NCI-H2107 treated with DMSO at 0.1 percent for 48 hours (cell line): ENCODE measurements around the gene E2F1.

Source experiments
- DNase-seq: peaks from one replicate; lab custom pipeline; 2025; ENCODE audit not compliant: unreplicated experiment; lab: John Stamatoyannopoulos, UW

E2F1 gene, protein sequence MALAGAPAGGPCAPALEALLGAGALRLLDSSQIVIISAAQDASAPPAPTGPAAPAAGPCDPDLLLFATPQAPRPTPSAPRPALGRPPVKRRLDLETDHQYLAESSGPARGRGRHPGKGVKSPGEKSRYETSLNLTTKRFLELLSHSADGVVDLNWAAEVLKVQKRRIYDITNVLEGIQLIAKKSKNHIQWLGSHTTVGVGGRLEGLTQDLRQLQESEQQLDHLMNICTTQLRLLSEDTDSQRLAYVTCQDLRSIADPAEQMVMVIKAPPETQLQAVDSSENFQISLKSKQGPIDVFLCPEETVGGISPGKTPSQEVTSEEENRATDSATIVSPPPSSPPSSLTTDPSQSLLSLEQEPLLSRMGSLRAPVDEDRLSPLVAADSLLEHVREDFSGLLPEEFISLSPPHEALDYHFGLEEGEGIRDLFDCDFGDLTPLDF

DNA sequence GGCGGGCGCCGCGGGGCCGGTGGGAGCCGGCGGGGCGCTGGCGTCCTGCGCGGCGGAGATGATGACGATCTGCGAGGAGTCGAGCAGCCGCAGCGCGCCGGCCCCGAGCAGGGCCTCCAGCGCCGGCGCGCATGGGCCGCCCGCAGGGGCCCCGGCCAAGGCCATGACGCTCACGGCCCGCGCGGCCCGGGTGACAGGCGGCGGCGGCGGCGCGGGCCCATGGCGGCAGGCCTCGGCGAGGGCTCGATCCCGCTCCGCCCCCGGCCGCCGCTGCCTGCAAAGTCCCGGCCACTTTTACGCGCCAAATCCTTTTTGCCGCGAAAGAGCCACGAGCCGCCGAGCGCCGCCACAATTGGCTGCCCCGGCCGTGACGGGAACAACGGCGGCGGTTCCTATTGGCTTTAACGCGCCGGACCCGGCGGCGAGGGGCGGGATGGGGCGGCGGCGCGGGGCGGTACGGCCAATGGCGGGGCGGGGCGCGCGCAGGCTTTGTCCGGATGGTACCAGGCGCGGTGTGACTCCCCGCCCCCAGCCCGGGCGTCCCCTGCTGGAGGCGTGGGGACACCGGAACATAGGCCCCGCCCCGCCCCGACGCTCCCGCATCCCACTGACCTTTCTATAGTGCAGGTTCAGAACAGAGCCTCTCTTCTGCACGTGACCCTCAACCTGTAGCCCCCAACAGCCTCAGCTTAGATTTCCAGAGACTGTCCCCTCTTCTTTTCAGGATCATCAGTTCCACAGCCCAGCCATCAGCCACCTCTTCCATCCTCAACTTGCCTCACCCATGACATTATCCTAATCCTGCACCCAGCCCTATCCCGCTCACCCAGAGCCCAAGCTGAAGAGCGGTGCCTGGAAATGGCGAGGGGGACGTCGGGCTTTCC, at the start of gene E2F1:
Gene E2F1, minus strand, starts transcription at position 286 of the 884 bp plus-strand sequence. Its CDS starts 121 bp downstream, at position 165.
- peak; percentile 42 for DNase-seq

DNA sequence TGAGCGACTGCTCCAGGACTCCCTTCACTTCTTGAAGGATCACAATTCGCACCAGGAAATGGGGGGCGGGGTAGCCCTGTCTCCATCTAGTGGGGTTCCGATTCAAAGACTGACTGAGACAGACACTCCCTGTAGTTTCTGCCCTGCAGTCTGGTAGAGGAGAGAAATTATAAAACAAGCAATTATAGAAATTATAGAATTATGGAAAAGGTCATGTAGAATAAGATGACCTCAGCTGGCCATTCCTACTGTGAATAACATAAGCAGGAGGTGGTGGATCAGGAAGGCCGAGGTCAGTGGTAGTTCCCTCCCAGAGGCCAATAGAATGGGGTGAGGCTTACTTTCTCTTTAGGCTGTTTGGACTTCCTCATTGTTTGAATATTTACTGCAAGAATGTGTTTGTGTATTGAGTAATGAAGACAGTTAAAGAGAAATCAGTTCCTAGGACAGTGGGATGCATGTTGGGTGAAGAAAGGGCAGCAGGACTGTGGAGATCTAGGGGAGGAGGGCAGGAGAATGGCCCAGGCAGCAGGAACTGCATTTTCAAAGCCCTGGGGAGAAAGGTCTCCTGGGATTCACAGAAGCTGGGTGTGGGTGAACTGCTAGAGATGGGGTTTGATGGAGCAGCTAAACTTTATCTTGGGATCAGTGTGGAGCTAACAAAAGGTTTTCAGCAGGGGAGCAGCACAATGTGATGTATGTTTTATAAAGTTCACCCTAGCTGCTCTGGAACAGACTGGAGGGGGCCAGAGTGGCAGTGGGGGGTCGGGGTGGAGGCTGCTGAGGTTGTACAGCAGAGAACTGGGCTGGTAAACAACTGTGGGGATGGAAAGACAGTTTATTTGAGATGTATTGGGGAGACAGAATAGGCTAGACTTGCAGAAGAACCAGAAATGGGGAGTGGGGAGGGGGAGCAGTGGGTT, 47.7 kb upstream of the E2F1 start:
- DNase-seq, result no peak

DNA sequence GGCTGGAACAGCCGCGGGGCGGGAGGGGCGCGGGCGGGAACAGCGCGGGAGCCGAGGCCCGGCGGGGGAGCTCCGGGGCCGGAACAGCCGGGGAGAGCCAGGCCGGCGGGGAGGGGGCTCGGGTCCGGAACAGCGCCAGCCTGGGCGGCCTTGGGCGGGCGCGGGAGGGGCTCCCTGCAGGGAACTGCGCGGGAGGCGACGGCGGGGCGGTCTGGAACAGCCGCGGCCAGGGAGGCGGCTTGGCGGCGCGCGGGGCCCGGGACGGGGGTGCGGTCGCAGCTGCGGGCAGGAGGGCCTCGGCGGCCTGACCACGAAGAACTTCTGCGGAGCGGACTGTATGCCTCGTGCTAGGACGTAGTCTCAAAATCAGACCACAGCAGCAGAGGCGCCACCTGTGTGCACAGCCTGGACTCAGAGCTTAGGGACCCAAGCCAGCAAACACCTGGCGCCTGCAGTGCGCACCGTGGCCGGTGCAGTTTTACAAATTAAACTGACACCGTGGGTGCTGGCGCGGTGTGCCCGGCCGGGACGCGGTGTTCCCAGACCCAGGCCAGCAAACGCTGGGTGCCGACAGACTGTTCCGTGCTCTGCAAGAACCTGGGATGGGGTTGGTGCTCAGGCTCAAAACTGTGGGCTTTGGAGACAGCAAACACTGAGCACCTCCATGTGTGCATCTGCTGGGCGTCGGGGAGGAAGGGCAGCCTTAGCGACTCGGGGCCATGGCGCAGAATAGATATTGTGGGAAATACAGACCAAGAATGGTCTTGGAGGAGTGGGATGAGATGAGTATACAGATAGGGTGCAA, 46.2 kb upstream of the E2F1 start:
- no peak for DNase-seq

DNA sequence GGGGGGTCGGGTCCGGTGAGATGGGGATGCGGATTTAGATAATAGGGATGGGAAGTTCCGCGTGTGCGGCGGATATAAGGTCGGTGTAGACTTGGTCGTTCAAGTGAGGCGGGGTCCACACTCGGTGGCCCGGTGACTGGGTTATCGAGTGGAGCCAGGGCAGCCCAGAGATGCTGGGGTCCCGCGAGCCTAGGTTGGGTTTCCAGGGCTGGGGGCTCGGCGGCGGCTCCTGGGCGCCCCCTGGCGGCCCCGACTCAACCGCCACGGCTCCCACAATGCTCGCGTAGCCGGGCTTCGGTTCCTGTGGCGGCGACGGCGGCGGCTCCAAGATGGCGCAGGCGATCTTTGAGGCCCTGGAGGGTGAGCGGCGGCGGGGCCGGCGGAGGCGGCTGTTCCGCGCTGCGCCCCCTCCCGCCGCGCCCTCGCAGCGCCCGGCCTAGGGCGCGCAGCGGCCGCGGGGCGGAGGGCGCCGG, 45.5 kb upstream of the E2F1 start, which contains the start of gene ZNF341:
Gene ZNF341, plus strand, starts transcription at position 304 of the 473 bp plus-strand sequence. Its CDS starts 26 bp downstream, at position 330.
- no peak for DNase-seq

DNA sequence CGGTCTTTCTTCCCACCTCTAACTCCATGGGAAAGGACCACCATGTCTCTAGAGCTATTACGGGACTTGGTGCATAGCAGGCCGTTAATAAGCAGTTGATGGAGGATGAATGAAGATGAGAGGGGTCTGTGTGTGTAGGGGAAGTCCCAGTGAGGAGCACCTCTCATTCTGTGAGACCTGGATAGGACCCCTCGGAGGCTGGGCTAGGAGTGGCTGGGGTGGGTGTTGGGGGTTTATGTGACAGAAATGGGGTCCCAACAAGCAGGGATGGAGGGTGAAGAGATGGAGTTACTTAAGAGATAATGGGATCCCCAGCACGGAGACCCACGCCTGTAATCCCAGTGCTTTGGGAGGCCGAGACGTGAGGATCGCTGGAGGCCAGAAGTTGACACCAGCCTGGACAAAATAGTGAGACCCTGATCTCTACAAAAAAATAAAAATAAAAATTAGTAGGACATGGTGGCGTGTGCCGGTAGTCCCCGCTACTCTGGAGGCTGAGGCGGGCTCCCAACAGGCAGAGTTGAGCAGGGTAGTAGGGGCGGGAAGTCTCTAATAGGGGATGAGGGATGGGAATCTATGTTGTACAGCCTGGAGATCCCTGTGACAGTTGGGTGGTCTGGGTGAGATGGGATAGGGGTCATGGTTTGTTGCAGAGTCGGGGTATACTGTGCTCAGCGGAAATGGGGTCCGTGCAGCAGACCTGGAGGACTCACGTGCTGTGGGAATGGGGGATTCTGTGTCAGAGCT, 44.9 kb upstream of the E2F1 start:
- DNase-seq, result no peak

DNA sequence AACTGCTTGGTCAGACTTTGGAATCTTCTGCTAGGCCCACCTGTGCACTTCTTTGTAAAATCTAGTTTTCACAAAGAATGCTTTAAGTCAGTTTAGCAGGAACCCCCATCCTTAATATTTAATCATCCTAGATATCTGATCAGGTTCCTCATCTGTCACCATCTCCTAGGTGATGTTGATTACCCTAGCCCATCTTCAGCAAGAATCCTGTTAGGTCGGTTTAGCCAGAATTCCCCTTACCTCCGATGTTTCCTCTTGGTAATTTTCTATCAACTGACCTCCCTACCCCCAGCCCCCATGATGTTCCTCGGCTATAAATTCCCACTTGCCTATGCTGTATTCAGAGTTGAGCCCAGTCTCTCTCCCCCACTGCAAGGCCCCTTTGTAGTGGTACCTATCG, 42.9 kb upstream of the E2F1 start:
- no peak for DNase-seq

DNA sequence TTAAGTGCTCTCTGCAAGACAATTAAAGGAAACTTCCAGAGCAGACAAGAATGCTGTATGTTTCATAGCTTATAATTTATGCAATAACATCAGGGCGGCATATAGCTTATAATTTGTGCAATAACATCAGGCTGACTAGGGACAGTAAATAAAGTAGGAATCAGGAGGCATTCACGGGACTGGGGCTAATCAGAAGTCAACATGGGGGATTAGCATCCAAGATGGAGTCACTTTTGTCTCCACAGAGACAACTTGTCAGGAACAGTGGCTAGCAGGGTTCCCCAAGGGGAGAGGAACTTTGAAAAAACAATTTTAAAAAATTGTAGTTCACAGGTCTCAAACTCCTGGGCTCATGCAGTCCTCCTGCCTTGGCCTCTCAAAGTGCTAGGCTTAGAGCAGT, 42.3 kb upstream of the E2F1 start:
- DNase-seq, result no peak

DNA sequence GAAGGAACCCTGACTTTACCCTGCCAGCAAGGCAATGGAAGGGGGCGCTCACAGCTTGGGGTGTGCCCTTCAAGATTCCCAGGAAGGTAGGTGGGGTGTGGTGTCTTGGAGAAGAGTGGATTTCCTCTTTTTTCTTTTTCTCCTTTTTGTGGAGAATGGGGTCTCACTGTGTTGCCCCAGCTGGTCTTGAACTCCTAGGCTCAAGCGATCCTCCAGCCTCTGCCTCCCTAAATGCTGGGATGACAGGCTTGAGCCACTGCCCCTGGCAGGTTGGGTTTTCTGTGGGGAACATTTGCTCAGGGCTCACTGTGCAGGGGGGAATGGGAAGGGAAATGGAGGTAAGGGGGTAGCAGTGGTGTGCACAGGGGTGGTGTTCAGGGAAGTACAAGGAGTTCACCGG, 41.6 kb upstream of the E2F1 start:
- DNase-seq, result no peak

DNA sequence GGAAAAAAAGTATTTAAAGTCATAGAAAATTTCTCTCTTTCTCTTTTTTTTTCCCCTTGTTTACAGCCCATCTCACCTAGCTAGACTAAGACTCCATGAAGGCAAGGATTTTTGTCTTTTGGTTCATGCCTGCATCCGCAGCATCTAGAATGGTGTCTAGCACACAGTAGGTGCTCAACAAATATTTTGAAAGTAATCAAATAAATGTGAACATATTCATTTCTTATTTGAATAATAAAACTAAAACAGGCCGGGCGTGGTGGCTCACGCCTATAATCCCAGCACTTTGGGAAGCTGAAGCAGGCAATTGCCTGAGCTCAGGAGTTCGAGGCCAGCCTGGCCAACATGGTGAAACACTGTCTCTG, 40.9 kb upstream of the E2F1 start:
- no peak for DNase-seq

DNA sequence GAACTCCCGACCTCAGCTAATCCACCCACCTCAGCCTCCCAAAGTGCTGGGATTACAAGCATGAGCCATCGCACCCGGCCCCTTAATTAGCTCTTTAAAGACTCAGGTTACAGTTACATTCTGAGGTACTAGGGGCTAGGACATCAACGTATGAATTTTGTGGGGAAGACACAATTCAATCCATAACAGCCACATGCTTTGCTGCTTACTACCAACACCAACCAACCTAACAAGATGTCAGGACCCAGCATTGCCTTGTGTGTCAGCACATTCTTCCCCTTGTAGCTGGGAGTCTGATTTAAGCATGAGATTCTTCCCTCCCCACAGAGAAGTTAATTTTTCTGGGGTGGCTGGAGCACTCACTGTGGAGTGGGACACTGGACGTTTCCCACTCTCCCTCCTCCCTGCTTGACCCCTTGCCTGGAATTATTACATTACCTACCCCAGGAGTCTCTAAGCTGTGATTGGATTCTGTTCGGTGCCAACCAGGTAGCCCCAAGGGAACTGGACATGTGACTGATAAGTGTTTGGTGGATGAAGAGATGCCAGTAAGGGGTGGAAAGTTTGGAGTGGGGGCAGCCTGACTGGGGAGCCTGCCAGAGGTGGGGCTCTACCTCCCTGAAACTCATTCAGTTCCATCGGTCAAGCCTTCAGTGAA, 39.6 kb upstream of the E2F1 start:
- DNase-seq, result no peak

DNA sequence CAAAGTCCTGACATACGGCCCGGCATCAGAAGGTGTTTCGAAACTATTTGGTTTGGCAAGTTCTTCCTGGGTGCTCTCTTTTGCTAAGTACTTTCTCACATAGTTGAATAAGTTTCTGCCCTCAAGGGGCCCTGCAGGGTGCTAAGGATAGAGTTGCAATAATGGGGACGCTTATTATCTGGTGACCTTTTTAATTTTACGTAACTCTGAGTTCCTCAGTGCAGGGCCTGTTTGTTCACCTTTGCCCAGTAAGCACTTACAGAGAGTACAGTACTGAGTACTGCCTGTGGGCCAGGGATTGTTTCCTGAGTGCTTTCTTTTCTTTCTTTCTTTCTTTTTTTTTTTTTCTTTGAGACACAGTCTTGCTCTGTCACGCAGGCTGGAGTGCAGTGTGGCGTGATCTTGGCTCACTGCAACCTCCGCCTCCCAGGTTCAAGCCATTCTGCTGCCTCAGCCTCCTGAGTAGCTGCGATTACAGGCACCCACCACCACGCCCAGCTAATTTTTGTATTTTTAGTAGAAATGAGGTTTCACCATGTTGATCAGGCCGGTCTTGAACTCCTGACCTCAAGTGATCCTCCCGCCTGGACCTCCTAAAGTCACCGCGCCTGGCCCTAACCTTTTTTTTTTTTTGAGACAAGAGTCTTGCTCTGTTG, 38.4 kb upstream of the E2F1 start:
- DNase-seq, result no peak

DNA sequence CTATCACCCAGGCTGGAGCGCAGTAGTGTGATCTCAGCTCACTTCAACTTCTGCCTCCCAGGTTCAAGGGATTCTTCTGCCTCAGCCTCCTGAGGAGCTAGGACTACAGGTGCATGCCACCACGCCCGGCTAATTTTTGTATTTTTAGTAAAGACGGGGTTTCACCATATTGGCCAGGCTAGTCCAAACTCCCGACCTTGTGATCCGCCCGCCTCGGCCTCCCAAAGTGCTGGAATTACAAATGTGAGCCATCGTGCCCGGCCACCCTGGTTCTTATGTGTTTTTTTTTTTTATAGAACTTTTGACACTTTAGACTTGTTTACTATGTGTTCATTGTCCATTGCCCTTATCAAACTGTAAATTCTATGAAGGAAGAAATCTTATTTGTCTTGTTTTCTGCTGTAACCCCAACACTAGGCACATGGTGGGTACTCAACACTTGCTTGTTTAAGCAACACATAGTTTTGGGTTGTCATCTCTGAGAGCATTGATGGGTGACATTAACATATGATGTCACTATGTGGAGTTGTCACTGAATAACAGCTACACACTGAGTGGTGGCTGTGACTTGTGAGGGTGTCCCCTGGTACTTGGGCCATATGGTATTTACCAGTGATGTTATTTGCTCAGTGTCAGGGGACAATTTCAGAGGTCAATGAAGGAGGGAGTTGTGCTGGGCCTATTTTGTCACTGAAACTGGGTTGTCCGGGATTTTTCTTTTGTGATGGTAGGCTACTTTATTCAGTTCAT, 35.4 kb upstream of the E2F1 start:
- DNase-seq, result no peak

DNA sequence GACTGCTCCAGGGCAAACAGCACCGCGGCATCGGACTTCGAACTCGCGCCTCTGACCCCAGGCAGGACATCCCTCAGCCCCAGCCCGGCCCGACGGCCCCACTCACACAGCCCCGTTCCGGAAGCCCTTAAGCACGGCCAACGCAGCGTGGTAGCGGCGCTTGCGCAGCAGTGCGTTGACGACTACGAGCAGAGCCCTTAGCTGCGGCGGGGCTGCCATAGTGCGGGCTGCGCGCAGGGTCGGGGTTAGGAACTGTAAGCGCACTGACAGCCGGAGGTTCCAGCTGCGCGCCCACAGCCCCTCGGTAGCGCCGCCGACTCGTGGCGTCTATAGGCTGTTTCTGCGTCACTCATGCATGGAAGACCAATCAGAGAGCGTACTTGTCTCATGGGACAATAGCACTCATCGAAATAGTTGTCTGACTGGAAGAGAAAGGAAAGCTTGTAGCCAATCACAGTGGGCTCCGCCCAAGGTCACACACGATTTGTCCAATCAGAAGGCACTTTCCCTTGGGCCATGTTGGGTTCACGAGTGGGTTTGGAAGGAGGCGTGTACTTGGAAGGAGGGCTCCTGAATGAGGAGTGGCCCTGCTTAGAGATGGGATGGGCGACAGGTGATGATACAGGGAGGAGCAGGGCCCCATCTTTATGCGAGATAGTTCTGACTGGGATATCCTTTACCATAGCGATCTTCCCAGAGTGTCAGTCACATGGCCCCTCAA, 34.0 kb upstream of the E2F1 start, which contains the start of gene PXMP4:
Gene PXMP4, minus strand, starts transcription at position 322 of the 721 bp plus-strand sequence. Its CDS starts 103 bp downstream, at position 219.
- peak; percentile 84 for DNase-seq

DNA sequence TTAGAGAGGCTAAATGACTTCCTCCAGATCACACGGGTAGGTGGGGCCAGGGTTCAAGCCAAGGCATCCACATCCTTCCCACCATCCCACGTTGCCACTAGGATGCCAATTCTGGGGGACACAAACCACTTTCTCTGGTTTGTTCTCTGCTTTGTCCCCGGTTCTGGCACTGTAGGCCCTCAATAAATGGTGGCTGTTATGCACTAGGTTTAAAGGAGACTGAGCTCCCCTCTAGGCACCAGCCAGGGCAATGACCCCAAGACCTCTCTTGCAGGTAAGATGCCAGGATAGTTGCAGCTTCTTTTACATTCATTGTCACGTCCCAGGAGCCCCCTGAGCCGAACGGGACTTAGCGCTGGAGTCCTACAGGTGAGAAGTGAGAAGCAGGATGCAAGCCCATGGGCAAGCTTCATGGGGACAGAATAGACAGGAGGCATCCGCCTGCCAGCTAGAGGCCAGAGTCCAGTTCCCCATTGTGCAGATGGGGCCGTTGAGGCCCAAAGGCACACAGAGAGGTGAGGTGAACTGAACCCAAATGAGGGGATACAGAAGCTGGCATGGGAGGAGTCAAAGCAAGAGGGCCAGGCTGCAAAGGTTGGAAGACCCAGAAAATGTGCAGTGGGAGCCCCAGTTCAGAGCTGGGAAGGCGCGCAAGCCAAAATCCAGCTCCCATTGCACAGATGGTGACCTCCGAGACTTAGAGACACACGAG, 33.2 kb upstream of the E2F1 start:
- no peak for DNase-seq

DNA sequence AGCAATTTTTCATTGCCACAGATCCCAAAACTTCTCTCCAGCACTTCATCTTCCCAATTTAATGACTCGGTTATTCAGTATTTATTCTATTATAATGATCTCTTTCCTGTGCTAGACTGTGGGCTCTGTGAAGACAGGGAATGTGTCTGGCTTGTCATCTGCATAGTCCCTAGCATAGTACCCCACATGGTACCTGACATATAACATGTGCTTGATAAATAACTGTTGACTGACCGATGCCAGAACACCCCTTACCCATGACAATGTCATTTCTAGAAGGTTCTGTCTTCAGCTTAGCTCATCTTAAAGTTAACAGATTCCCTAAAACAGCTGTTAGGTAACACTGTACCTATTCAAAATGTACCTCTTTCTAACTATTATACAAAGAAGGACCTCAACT, 30.3 kb upstream of the E2F1 start:
- DNase-seq, result no peak

DNA sequence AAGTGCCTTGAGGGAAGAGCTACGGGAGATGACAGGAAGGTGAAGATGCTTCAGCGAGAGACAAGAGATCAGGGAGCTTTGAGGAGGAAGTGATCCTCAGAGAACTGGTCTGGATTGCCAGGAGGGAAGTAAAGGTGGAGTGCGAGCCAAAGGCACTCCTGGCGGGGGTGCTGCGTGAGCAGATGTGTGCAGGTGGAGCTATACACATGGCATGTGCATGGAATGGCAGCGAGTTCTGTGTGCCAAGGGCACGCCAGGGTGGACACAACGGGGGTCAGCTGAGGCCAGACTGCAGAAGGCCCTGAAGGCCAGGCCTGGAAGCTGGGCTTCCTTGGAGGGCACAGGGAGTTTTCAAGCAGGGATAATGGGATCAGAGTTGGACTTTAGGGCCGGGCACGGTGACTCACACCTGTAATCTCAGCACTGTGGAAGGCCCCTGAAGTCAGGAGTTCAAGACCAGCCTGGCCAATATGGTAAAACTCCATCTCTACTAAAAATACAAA, 27.7 kb upstream of the E2F1 start:
- no peak for DNase-seq
